Uterus (tissue), 2 donors: ENCODE results near the gene DIRAS3.

Experiments used
- CTCF ChIP-seq, 4 experiments: fragments of 200-600 bp in 2 of 4; fragments of 450-650 bp in 2 of 4; sonication (generic) in 2 of 4; IDR thresholded peaks; one replicate each; pipeline ENCODE4 v1.5.1; 2016 to 2019; ENCODE audit warnings: antibody characterized with exemption in 4 of 4, mild to moderate bottlenecking in 2 of 4, moderate library complexity in 1 of 4
- POLR2A ChIP-seq, 2 donors: fragments of 450-650 bp; IDR thresholded peaks; one replicate each; pipeline ENCODE4 v1.6.1; 2016; ENCODE audit warnings: antibody characterized with exemption in 2 of 2, mild to moderate bottlenecking in 1 of 2, moderate library complexity in 1 of 2

- TF ChIP-seq POLR2A (IDR thresholded peaks at IDR 0.05), result no peak
- no peak for TF ChIP-seq CTCF (IDR thresholded peaks at IDR 0.05)
Measured at GRCh38 chr1:68078647-68079046, 28.2 kb upstream of the DIRAS3 start.
